SK-MEL-5 (cell line): ENCODE data around the gene ATP6V1G3. TPM values are rescaled to one million over a fixed set of nuclear protein-coding genes. Genes with fewer than 3 reads are reported as not detected.
"Not testable (repeated sequence)": the region's sequence is repeated elsewhere in the genome, so short reads cannot be mapped to it uniquely, and the experiment has no call there.

Experiments
- DNase-seq: peaks from one replicate; pipeline ENCODE4 v3.0.0-alpha.2; 2016; ENCODE audit warnings: low read depth, low spot score
- in situ Hi-C: cut with HindIII; loops from 2 replicates; pipeline ENCODE4 v1.10.0; 2016; ENCODE audit warnings: low sequenced_read_pairs, high pct_unique_total_duplicates, low pct_unique_long_range_greater_than_20kb
- polyA plus RNA-seq, 2 experiments: library from polyadenylated mRNA; depleted of rRNA; stranded (reverse); fragments of >200 nt; gene quantifications; 2 replicates each; pipeline ENCODE4 v1.2.3, GENCODE V29; 2015
- total RNA-seq: library from RNA; depleted of rRNA; stranded (reverse); fragments of >200 nt; shearing (Covaris generic); gene quantifications from 2 replicates; pipeline ENCODE4 v1.2.3, GENCODE V29; 2014; rRNA removed

ATP6V1G3 gene, protein sequence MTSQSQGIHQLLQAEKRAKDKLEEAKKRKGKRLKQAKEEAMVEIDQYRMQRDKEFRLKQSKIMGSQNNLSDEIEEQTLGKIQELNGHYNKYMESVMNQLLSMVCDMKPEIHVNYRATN
- not detected in 2 replicates for total RNA-seq
- not detected in 2 replicates for polyA plus RNA-seq (2015; cell fraction: cytosol; rRNA removed)
- not detected in 2 replicates for polyA plus RNA-seq (2015; cell fraction: nucleus; rRNA removed)

DNA sequence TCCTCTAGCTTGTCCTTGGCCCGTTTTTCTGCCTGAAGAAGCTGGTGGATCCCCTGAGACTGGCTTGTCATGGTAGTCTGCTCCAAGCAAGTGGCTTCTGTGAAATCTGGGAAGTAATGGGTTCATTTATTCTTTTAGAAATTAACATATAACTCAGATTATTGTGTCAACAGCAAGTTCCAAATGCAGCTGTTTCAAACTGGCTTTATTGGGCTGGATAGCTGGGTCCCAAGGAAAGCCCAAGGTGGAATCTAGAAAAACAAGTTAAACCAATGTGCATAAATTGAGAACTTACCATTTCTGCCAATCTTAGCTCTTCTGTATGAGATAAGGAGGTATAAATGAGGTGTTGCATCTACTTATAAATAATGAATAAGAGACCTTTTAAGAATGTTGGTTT lies at the start of gene ATP6V1G3:
ATP6V1G3 (minus strand) TSS at position 101 of the 400 bp plus-strand sequence; CDS start at position 71, 30 bp downstream.
- in situ Hi-C loops, result no loop called here
- DNase-seq, result no peak

DNA sequence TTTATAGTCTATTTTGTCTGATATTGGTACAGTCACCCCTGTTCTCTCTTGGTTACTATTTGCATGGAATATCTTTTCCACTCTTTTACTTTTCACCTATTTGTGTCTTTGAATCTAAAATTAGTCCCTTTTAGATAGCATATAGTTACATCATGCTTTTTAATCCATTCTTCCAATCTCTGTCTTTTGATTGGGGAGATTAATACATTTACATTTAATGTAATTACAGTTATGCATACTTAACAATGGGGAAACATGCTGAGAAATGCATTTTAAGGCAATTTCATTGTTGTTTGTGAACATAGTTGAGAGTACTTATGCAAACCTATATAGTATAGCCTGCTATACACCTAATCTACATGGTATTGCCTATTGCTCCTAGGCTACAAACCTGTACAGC lies 48.4 kb upstream of the ATP6V1G3 start:
- in situ Hi-C loops, result no loop called here

DNA sequence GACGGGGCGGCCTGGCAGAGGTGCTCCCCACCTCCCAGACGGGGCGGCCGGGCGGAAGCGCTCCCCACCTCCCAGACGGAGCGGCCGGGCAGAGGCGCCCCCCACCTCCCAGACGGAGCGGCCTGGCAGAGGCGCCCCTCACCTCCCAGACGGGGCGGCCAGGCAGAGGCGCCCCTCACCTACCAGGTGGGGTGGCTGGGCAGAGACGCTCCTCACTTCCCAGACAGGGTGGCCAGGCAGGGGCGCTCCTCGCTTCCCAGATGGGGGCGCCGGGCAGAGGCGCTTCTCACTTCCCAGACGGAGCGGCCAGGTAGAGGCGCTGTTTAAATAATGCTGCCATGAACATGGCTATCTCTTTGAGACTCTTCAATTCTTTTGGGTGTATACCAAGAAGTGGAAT lies 43.7 kb upstream of the ATP6V1G3 start:
- no peak for DNase-seq
- in situ Hi-C loops, result no loop called here

More for the DNA sequence above, 48.4 kb upstream of the ATP6V1G3 start:
- no peak for DNase-seq

DNA sequence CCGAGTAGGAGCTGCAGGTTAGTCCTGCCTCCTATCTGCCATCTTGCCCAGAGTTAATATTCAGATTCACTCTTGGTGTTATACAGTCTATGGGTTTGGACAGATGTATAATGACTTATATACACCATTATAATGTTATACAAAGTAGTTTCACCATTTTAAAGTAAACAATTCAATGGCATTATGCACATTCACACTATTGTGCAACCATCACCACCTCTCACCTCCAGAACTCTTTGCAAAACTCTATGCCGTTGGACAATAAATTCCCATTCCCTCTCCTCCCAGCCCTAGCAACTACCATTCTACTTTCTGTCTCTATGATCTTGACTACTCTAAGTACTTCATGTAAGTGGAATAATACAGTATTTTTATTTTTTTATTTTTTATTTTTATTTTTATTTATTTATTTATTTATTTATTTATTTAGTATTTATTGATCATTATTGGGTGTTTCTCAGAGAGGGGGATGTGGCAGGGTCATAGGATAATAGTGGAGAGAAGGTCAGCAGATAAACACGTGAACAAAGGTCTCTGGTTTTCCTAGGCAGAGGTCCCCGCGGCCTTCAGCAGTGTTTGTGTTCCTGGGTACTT lies 42.8 kb upstream of the ATP6V1G3 start:
- in situ Hi-C loops, DNase-seq: not testable (repeated sequence)

DNA sequence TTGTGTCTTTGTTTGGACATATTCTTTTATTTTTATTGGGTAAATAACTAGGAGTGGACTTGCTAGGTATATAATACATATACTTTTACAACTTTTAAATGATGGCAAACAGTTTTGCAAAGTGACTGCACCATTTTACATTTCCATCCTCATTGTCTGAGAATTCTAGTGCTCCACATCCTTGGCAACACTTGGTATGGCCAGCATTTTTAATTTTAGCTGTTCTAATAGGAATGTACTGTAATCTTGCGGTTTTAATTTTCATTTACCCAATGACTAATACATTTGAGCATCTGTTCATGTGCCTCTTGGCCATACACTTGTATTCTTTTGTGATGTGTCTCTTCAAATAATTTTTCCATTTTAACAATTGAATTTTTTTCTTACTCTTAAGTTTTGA lies 37.0 kb upstream of the ATP6V1G3 start:
- no peak for DNase-seq
- in situ Hi-C loops, result no loop called here

DNA sequence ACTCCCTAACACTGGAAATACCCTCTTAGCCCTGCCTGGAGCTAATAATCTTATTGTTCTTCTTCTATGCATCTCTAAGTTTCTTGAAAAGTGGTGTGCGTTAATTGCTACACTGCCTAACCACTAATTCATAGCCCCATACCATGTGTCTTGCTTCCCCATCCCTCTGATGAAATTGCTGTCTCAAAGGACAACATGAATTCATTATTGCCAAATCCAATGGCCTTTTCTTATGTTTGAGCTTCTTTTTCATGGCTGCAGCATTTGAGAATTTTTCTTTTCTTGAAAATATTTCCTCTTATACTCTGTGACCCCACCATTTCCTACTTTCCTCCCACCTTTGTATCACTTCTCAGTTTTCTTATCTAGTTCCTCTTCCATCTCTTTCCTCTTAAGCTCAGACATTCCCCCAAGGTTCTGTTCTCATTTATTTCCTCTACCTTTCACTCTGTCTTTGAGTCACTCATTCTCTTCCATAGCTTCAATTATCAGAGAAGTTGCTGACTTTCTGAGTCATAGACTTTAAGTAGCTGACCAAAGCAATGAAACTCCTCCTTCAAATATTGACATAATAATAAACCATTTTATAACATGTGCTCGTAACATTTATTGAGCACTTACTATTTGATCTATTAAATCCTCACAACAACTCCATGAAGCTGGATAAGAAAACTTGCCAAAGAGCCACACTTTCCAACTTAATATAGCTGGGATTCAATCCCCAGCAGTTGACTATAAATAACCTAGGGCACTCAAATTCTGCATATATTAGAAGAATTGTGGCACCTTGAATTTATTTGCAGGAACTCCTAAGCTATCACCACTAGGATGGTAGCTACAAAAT lies 35.5 kb upstream of the ATP6V1G3 start:
- DNase-seq, result no peak
- in situ Hi-C loops, result no loop called here

DNA sequence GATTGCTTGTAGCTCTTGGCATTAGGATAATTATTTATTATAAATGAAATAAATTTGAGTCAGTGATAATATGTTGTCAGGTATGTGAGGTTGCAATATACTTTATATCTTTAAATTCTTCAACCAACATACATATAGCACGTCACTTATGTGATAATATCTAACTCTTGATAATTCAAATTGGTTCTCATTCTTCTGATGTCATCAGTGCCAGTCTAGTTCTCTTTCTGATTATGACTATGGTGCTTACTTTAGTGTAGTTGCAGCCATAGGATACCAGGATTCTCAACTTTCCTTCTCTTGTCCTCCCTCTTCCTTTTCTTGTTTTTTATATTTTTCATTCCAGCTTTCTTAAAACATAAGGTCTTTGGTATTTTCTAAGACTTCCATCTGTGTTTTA lies 34.8 kb upstream of the ATP6V1G3 start:
- no peak for DNase-seq
- in situ Hi-C loops, result no loop called here

DNA sequence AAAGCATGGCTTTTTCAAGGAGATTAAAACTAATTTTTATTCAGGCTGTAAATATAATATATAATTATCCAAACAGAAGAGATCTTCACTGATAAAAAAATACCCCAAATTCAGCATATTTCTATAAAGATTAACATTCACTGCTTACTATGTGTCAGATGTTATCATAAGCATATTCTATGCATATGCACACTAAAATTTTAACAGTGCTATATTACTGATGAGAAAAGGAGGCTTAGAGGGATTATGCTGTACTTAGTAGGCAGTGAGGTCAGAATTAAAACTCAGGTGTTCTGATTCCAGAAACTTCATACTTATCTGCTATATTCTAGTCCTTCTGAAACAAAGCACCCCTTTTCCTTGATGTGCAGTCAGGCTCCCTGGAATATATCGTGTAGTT lies 33.8 kb upstream of the ATP6V1G3 start:
- no peak for DNase-seq
- in situ Hi-C loops, result no loop called here

DNA sequence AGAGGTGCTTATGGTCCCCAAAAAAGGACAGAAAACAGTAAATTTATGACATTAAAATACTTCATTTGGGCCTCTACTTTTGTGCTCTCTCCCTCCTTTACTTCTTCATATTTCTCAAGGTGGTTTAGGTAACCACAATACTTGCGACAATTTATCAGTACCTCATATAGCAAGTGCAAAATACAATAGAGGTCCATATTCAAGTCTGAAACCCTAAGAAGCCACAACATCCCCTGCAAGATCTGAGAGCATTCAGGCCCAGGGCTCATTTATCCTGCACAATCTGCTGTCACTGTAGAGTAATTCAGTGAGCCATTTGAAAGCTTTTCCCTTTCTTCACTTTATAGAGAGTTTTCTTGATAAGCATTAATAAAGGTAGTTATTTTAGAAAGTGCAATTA lies 24.2 kb upstream of the ATP6V1G3 start:
- in situ Hi-C loops, result no loop called here
- DNase-seq, result no peak

DNA sequence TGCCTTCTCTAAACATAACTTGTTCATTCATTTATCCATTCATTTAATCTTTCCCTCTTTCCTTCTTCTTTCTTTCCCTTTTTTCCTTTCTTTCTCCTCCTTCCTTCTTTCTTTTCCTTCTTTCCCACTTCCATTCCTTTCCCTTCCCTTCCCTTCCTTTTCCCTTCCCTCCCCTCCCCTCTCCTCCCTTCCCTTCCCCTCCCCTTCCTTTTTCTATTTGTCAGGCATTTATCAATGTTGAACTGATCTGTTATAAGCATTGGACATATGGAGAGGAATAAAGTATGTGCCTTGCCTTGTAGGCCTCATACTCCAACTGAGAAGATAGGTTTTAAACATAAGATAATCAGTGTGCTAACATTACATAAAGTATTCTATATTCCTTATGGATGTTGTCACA lies 23.7 kb upstream of the ATP6V1G3 start:
- DNase-seq, result no peak
- in situ Hi-C loops, result no loop called here

DNA sequence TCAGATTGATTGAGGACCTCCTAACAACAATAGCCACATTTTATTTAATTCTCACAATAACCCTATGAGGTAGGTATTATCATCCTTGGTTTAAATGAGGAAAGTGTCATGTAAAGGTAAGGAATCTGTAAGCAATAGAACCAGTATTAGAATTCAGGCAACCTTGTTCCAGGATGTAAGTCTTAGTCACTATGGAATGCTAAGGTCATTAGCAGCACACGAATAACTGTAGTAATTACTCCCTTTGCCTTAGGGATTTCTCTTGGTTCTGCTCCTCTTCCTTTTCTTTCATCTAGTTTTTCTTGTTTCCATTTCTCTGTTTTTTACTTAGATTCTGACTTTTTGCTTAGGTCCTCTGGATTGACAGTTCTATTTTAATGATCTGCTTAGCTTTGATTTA lies 23.1 kb upstream of the ATP6V1G3 start:
- in situ Hi-C loops, result no loop called here
- DNase-seq, result no peak

DNA sequence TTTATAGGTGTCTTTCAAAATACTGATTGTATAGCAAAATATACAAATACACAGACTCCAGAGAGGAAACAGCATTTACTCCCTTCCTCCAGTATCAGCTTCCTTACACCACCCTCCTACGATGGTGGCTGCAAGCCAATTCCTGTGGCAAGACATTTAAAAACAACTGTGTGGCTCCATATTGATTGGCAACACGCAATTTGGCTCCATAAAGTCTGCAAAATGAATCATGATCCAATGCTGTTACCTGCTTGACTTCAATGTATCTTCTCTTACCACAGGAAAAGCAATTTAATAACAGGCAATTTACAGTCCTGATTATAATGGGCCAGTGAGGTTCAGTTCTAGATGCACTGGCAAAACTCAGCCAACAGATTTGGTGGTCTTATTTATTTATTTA lies 19.7 kb upstream of the ATP6V1G3 start:
- DNase-seq, result no peak
- in situ Hi-C loops, result no loop called here

DNA sequence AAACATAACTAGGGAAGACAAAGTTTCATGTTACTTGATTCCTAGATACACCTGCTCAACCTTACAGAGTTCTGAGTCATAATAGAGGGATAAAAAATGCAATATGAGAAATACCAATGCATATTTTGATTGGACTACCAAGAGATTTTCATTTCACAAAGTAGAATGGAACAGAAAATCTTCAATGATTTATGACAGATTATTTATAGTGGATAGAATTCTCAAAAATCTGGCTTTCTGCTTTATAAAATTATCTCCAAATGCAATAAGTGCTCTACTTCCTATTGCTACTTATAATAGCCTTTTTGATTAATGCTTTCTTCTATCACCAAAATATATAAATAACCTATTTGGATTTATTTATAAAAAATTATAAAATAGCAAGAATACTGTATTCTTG lies 18.9 kb upstream of the ATP6V1G3 start:
- in situ Hi-C loops, result no loop called here
- no peak for DNase-seq

DNA sequence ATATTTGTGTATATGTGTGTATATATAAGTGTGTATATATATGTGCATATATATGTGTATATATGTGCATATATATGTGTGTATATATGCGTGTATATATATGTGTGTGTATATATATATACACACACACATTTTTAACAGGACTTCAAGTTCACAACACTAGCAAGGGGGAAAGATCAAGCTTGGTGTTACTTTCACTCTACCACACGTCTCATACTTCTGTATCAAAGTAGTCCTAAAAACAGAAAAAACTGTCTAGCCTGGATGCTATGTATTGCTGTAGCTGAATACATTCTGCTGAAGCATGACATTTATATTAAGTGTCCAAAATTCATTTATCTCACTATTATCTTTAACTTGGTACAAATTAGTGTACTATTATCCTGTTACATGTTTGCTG lies 17.9 kb upstream of the ATP6V1G3 start:
- DNase-seq, result no peak
- in situ Hi-C loops, result no loop called here

DNA sequence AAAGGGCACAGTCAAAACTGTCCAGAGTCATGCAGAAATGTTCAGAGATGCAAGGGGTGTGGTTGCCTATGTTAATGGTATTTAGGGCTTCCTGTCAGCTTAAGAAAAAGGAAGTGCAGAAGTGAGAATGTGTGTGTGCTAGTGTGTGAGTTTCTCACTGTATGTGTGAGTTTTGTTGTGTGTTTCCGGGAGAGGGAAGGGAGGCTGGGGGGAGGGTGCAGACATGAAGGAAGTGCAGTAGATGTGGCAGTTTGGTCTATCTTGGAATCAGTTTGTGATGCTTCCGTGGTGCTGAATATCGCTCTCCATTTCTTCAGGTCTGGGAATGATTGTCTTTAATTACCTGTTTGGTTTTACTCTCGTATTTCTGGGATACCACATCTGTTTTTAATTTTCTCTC lies 16.5 kb upstream of the ATP6V1G3 start:
- no peak for DNase-seq
- in situ Hi-C loops, result no loop called here

DNA sequence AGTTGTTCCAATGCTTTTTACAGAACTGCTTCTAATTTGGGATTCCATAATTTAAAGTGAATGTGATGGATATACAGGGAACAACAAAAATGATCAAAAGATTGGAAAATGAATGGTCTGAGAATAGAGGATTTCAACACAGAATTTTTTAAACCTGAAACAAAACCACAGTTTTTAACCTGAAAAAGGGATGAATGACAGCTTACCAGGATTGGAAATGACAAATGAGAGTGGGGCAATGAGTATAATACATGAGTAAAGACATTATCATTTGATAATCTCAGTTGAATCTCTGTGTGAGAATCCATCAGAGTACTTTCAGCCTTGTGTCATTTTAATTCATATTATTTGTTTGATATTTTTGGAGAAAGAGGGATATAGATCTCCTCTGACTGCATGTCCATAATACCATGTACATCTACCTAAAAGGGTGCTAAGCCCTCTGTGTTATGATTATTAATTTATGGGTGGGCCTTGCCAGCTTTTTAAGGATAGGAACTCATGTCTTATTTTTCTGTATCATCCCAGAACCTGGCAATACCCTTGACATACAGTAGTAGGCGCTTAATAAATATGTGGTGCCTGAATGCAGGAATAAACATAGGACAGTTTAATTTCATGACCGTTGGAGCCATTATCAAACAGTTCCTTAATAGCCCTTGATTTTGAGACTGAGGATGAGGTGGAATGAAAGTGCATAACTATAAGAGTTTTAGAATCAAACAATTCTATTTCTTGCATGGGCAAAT lies 12.4 kb upstream of the ATP6V1G3 start:
- no peak for DNase-seq

DNA sequence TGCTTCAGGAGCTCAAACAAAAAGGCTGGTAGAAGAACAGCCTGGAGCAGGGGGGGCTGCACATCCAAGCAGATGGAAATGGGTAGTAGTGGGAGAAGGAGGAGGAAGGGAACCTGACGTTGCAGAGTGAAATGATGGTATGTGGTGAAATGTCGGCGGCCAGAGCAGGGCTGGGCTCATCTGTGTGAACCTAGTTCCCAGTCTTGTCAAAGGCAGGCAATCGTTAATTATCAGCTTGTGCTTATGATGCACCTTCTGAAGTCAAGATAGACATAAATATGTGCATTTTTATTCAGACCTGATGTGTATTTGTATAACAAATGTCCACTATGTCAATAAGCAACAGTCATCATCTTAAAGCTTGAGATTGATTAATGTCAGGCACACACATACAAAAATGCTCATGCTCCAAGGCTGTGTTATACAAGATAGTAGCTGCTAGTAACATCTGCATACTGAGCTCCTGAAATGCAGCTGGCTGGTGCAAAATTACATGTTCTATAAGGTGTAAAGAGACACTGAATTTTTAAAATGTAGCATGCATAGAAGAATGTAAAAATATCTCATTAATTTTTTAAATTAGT lies 10.6 kb upstream of the ATP6V1G3 start:
- in situ Hi-C loops, result no loop called here
- no peak for DNase-seq

More for the DNA sequence above, 12.4 kb upstream of the ATP6V1G3 start:
- in situ Hi-C loops, result no loop called here

DNA sequence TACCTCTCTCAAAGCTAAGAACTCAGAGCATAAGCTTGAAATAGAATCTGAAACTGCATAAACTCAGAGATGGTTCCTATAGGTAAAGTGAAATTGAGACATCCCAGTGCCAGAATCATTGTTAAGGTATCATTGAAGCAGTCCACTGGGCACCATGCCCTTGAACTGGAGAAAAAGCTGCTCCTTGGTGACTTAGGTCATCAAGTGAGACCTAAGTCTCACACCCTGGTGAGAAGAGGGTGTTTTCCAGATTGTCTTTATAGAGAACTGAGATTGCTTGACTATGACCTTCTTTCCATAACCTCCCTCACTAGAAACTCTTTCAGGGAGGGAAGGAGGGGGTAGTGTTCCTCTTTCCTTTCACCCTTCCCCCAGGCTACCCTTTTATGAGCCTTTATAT lies 9.4 kb upstream of the ATP6V1G3 start:
- in situ Hi-C loops, result no loop called here
- DNase-seq, result no peak
